ENCODE measurements around the gene KIF5B. TPM values are rescaled to one million over a fixed set of nuclear protein-coding genes. Genes with fewer than 3 reads are reported as not detected.
A peak's percentile ranks its signal among the peaks of the same experiment; 100 is the strongest.

The KIF5B gene
- total RNA-seq, 4 donors from 2014 or later, result 118 to 162 (median 144) TPM

GRCh38 chr10:32004161-32004591, 52.0 kb downstream of the KIF5B start:
- no peak for TF ChIP-seq EP300 (IDR thresholded peaks at IDR 0.05)
- no peak for TF ChIP-seq CTCF (IDR thresholded peaks at IDR 0.05)
- no peak for TF ChIP-seq POLR2A (IDR thresholded peaks at IDR 0.05)
- no peak for DNase-seq (ENCODE audit: low spot score in 2 of 2)
- H3K27me3 ChIP-seq, result no peaks in the 10 kb centered on the region
- peaks cover 0 to 17% (median 0%) of the 10 kb centered on the region in 3 donors for H3K36me3 ChIP-seq
- H3K27ac ChIP-seq, result peak overlapping the region in 2 of 4 donors; percentile 12 to 36
- H3K4me3 ChIP-seq, result no peak overlapping the region
- peaks cover 0 to 23% (median 8%) of the 10 kb centered on the region in 4 donors for H3K4me1 ChIP-seq
- no peaks in the 10 kb centered on the region for H3K9me3 ChIP-seq
- whole genome bisulfite sequencing, 2 donors, result 48 to 50% methylated on average over 3 of the region's 3 CpGs

GRCh38 chr10:32002531-32002930, 53.7 kb downstream of the KIF5B start:
- H3K27me3 ChIP-seq, result no peaks in the 10 kb centered on the region
- no peaks in the 10 kb centered on the region for H3K9me3 ChIP-seq
- WGBS, 2 donors, result 29 to 33% methylated on average over 1 of the region's 1 CpG
- no peak for TF ChIP-seq POLR2A (IDR thresholded peaks at IDR 0.05)
- no peak for TF ChIP-seq CTCF (IDR thresholded peaks at IDR 0.05)
- no peak for TF ChIP-seq EP300 (IDR thresholded peaks at IDR 0.05)
- peaks cover 0 to 24% (median 8%) of the 10 kb centered on the region in 4 donors for H3K4me1 ChIP-seq
- H3K4me3 ChIP-seq, result no peak overlapping the region
- no peak for DNase-seq (ENCODE audit: low spot score in 2 of 2)
- peaks cover 0 to 4% (median 0%) of the 10 kb centered on the region in 3 donors for H3K36me3 ChIP-seq
- H3K27ac ChIP-seq, result peak overlapping the region in 1 of 4 donors; percentile 30

- Histone ChIP-seq H3K4me3 (no peak overlapping the region), H3K36me3 (no peaks in the 10 kb centered on the region), H3K27ac (peak overlapping the region in 1 of 4 donors; percentile 32), H3K27me3 (no peaks in the 10 kb centered on the region), H3K9me3 (no peaks in the 10 kb centered on the region), H3K4me1 (peaks cover 0 to 24% (median 8%) of the 10 kb centered on the region in 4 donors)
- no peak for DNase-seq (ENCODE audit: low spot score in 2 of 2)
- WGBS, 2 donors, result 47 to 49% methylated on average over 4 of the region's 4 CpGs
- TF ChIP-seq POLR2A (IDR thresholded peaks at IDR 0.05), result no peak
Observed at GRCh38 chr10:32000937-32001336, 55.3 kb downstream of the KIF5B start.

GRCh38 chr10:31999836-32000235, 56.4 kb downstream of the KIF5B start:
- Histone ChIP-seq H3K27me3 (no peaks in the 10 kb centered on the region), H3K4me1 (peaks cover 0 to 24% (median 8%) of the 10 kb centered on the region in 4 donors), H3K27ac (peak overlapping the region in 2 of 4 donors; percentile 32 to 33), H3K36me3 (no peaks in the 10 kb centered on the region), H3K4me3 (no peak overlapping the region), H3K9me3 (no peaks in the 10 kb centered on the region)
- no peak for TF ChIP-seq POLR2A (IDR thresholded peaks at IDR 0.05)
- TF ChIP-seq EP300 (IDR thresholded peaks at IDR 0.05), result no peak
- no peak for TF ChIP-seq CTCF (IDR thresholded peaks at IDR 0.05)
- 52 to 62% methylated on average over 3 of the region's 3 CpGs for WGBS, 2 donors
- DNase-seq (ENCODE audit: low spot score in 2 of 2), result no peak

GRCh38 chr10:31999070-31999660, 57.1 kb downstream of the KIF5B start:
- H3K36me3 ChIP-seq, result no peaks in the 10 kb centered on the region
- no peak for DNase-seq (ENCODE audit: low spot score in 2 of 2)
- no peaks in the 10 kb centered on the region for H3K27me3 ChIP-seq
- H3K4me1 ChIP-seq, result peaks cover 0 to 24% (median 8%) of the 10 kb centered on the region in 4 donors
- TF ChIP-seq CTCF (IDR thresholded peaks at IDR 0.05) (no peak), EP300 (IDR thresholded peaks at IDR 0.05) (no peak), POLR2A (IDR thresholded peaks at IDR 0.05) (no peak)
- H3K4me3 ChIP-seq, result no peak overlapping the region
- no peaks in the 10 kb centered on the region for H3K9me3 ChIP-seq
- H3K27ac ChIP-seq, result peak overlapping the region in 2 of 4 donors; percentile 33 to 52
- 28 to 29% methylated on average over 3 of the region's 3 CpGs for WGBS, 2 donors
